Fibroblast of pulmonary artery (primary cell): ENCODE results near the gene HMCN1.

ENCODE experiments used
- DNase-seq: peaks from one replicate; pipeline ENCODE4 v3.0.0-alpha.2; 2010; ENCODE audit warnings: low read depth
- H3K4me3 ChIP-seq: replicated peaks from 2 replicates; pipeline ENCODE4 v1.5.1; 2011; ENCODE audit warnings: low read depth, mild to moderate bottlenecking, control low read depth, low read length, moderate library complexity
- TF ChIP-seq, protein P1 (sequence below): IDR thresholded peaks from 2 replicates; pipeline ENCODE4 v1.5.1; 2011; ENCODE audit warnings: mild to moderate bottlenecking, control low read depth, low read length, inconsistent platforms; ENCODE audit errors: missing control alignments

The HMCN1 gene

GRCh38 chr1:186129758-186130157 lies 395.6 kb downstream of the HMCN1 start:
- TF ChIP-seq, protein P1, sequence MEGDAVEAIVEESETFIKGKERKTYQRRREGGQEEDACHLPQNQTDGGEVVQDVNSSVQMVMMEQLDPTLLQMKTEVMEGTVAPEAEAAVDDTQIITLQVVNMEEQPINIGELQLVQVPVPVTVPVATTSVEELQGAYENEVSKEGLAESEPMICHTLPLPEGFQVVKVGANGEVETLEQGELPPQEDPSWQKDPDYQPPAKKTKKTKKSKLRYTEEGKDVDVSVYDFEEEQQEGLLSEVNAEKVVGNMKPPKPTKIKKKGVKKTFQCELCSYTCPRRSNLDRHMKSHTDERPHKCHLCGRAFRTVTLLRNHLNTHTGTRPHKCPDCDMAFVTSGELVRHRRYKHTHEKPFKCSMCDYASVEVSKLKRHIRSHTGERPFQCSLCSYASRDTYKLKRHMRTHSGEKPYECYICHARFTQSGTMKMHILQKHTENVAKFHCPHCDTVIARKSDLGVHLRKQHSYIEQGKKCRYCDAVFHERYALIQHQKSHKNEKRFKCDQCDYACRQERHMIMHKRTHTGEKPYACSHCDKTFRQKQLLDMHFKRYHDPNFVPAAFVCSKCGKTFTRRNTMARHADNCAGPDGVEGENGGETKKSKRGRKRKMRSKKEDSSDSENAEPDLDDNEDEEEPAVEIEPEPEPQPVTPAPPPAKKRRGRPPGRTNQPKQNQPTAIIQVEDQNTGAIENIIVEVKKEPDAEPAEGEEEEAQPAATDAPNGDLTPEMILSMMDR, result no peak
- no peak for DNase-seq
- H3K4me3 ChIP-seq, result no peak overlapping the region

DNA sequence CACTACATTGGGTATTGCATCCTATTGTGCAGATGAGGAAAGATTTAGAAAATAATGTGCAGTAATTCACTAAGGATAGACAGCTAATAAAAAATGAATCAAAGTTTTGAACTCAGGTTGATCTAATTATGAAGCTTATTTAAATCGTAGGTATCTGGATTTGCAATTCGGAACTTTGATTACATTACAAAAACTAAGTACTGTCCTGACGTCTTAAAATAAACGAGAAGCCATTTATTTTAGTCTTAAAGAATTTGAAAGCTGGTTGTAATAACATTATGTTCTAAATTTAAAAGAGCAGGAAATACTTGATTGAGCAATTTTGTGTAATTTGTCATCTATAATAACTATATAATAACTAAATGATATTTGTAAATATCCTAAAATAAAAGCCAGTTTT lies 404.9 kb downstream of the HMCN1 start:
- DNase-seq, result no peak
- TF ChIP-seq, protein P1, result no peak

GRCh38 chr1:186139701-186140100 lies 405.5 kb downstream of the HMCN1 start:
- TF ChIP-seq, protein P1, result no peak
- H3K4me3 ChIP-seq, result no peak overlapping the region
- peak; percentile 66 for DNase-seq

More for the DNA sequence above, 404.9 kb downstream of the HMCN1 start:
- no peak overlapping the region for H3K4me3 ChIP-seq

DNA sequence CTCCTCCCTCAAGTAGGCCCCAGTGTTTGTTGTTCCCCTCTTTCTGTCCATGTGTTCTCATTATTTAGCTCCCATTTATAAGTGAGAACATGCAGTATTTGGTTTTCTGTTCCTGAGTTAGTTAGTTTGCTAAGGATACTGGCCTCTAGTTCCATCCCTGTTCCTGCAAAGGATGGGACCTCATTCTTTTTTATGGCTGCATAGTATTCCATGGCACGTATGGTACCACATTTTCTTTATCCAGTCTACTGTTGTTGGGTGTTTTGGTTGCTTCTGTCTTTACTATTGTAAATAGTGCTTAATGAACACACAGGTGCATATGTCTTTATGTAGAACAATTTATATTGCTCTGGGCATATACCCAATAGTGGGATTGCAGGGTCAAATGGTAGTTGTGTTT lies 408.0 kb downstream of the HMCN1 start:
- H3K4me3 ChIP-seq, result no peak overlapping the region
- no peak for DNase-seq
- TF ChIP-seq, protein P1, result no peak

GRCh38 chr1:186142916-186143315 lies 408.7 kb downstream of the HMCN1 start:
- no peak for DNase-seq
- TF ChIP-seq, protein P1, result no peak
- H3K4me3 ChIP-seq, result no peak overlapping the region

DNA sequence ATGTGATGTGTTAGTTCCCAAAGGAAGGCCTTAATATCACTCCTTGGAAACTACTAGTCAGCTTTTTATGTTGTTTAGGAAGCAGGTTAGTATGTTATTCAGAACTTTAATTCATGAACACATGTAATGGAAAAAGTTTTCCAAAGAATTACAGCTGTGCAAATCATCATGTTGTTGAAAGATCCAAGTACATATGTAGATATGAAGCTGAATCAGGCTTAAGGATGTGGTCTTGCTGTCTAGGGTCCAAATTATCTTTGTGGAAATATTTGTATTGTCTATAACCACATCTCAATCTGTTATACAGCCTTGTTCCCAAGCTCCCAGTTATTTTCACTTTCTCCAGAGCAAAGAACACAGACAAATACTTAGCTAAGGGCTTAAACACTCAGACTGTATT lies 409.3 kb downstream of the HMCN1 start:
- DNase-seq, result peak; percentile 17

GRCh38 chr1:186144505-186144904 lies 410.3 kb downstream of the HMCN1 start:
- DNase-seq, result no peak
- TF ChIP-seq, protein P1, result no peak

More for the DNA sequence above, 409.3 kb downstream of the HMCN1 start:
- H3K4me3 ChIP-seq, result no peak overlapping the region
- TF ChIP-seq, protein P1, result no peak

More at GRCh38 chr1:186144505-186144904, 410.3 kb downstream of the HMCN1 start:
- no peak overlapping the region for H3K4me3 ChIP-seq
